Stimulated activated CD8-positive, alpha-beta memory T cell treated with anti-CD3 and anti-CD28 coated beads, Interleukin-4, amount 100 ng/mL, for 24 hours (primary cell): ENCODE measurements around the gene ZNF839.
A peak's percentile ranks its signal among the peaks of the same experiment; 100 is the strongest.
"Not testable (repeated sequence)": the region's sequence is repeated elsewhere in the genome, so short reads cannot be mapped to it uniquely, and the experiment has no call there.

Experiments used
- DNase-seq: peaks from one replicate; pipeline ENCODE4 v3.0.0-alpha.2; 2020; ENCODE audit warnings: low read depth

Gene ZNF839

DNA sequence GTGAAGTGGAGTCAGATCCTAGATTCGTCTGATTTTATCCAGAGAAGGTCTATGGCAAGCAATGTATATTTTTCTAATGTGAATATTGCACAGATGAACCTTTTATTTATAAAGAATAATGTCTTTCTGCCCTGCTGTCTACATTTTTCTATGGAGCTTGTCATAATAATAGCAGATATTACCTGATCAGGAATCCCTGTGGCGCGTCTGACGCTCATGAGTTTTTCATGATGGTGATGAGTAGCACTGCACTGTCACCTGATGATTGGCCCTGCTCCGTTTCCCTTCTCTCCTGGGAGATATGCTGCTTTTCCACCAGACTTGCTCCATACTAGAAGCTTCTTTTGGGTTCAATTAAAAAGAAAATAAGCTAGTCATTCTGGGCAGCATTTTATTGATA lies 22.7 kb downstream of the ZNF839 start:
- DNase-seq: no peak

DNA sequence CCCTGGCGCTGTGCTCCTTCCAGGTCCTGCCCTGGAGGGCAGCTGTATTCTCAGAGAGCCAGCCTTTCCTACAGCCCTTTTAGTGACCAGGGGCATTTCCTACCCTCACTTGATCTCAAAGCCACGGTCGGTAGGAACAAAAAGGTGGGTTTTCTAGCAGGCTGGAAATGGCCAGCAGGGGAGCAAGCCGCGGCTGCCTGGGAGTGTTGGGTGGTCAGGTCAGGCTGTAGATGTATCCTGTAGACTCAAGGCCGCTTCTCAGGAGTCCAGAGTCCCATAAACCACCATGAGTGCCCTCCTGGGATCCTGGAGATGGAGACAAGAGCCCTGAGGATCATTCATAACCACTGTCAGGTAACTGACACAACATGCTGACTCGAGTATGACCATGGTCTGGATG lies 24.5 kb downstream of the ZNF839 start:
- no peak for DNase-seq

DNA sequence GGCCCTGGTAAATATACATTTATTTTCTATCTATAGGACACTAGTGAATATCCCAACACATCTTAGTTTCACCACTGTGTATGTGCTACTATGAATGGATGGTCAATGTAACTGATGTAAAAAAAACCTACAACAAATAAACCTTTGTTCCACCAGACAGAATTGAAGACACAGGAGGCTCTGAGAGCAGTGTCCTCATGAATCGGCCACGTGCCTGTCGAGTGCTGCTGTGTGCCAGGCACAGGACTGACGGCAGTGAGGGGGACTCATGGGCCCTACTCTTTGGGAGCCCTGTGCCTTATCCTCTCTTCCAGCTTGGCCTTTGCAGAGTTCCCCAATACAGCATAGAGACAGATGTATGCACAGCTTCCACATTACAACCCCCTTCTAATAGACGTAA lies 24.9 kb downstream of the ZNF839 start:
- no peak for DNase-seq

DNA sequence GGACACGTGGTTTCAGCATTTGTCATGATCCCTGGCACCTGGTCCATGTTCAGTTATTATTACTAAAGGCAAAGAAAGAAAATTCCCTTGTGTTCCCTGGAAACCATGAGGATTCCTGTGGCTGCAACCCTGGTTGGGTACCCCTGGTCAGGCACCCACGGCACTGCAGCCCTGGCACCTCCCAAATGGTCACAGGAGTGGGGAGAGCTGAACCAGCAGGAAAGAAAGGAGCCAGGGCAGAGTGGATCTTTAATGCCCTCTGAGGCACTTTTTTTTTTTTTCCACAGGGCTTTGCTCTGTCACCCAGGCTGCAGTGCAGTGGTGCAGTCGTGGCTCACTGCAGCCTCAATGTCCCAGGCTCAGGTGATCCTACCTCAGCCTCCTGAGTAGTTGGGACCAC lies 25.7 kb downstream of the ZNF839 start:
- no peak for DNase-seq

DNA sequence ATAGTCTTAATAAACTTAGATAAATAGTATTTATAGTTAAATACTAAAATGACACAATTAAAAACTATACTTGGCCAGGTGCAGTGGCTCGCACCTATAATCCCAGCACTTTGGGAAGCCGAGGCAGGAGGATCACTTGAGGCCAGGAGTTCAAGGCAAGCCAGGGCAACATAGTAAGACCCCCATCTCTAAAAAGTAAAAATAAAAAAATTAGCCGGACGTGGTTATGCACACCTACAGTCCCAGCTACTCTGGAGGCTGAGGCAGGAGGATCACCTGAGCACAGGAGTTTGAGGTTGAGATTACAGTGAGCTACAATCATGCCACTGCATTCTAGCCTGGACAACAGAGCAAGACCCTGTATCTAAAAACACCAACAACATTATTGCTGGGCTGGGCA lies 27.1 kb downstream of the ZNF839 start:
- DNase-seq: no peak

DNA sequence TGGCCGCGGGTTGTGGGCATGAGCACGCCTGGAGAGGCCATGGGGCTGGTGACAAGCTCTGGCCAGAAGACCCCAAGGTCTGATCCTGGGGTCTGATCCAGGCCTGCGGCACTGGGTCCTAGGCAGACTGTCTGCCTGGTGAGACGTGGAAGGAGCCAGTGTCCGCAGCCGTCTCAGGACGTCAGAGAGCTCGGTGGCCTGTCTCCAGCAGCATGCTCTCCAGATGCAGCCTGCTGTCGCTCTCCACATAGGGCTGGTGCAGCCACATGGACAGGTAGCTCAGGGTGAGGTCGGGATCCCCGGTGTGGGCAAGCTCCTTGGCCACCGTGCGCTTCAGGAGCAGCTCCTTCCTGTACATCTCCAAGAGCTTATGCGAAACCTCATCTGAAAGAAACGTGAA lies 28.8 kb downstream of the ZNF839 start:
- no peak for DNase-seq

DNA sequence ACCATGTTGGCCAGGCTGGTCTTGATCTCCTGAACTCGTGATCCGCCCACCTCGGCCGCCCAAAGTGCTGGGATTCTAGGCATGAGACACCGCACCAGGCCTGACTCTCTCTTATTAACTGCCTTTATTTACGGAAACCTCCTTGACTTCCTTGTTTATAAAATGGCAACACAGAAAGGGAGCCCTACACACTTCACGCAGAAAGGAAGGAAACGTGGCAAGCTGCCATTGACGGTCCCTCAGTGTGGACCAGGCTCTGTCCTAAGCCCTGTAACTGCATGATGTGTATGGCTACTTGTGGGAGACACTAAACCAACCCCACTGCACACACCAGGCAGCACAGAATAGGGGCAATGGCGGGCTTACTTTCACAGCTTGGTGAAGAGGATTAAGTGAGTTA lies 31.5 kb downstream of the ZNF839 start:
- DNase-seq: no peak

DNA sequence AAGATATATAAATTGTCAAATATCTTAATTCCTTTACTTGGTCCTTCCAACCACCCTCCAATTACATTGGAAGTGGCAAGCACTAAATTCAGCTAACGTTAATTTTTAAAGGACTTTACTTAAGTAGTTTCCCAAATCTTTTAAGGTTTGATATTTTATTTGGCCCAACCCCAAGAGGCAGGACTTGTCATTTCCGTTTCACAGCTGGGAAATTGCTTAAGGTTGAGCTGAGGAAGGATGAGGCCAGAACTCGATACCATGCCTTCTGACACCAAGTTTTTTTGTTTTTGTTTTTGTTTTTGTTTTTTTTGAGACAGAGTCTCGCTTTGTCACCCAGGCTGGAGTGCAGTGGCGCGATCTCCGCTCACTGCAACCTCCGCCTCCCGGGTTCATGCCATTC lies 32.0 kb downstream of the ZNF839 start:
- DNase-seq: not testable (repeated sequence)

DNA sequence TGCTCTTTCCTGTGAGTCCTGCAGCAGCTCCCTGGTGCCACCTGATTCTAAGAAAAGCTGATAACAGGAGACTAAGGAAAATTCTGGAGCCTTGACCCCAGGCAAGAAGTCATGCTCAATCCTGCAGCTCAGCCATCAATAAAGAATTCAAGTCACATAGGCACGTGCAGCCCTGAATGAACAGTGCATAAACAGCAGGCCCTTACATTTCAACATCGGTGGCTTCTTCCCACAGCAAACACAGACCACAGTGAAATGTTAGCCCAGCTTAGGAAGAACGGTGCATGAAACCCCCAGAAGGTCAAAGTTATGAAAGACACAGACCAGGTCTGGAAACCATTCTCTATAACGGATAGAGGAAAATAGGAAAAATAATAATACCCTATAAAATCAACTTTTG lies 32.7 kb downstream of the ZNF839 start:
- DNase-seq: no peak

DNA sequence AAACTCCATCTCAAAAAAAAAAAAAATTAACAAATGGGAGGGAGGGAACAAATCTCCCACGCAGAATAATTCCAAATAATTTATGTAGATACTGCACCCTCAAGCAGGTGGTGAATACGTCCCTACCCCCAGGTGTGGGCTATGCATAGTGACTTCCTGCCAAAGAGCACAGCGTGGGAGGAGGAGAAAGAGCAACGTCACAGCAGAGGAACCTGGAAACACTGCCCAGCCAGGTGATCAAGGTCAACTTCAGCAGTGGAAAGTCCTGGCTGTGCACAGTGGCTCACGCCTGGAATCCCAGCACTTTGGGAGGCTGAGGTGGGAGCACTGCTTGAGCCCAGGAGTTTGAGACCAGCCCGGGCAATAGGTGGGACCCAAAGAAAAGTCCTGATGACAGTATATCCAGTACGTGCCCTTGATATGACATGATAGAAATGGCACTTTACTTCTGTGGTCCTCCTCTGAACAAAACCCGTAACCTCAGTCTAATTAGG lies 33.6 kb downstream of the ZNF839 start:
- no peak for DNase-seq

DNA sequence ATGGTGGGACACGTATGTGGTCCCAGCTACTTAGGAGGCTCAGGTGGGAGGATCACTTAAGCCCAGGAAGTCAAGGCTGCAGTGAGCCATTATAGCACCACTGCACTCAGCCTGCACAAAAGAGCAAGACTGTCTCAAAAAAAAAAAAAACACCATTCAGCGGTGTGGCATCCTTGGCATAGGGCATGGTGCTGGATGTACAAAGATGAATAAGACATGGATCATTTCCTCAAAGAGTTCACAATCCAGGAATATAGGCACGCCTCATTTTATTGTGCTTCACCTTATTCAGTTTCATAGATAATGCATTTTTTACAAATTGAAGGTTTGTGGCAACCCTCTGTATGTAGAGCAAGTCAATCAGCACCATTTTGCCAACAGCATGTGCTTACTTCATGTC lies 36.7 kb downstream of the ZNF839 start:
- DNase-seq: no peak

DNA sequence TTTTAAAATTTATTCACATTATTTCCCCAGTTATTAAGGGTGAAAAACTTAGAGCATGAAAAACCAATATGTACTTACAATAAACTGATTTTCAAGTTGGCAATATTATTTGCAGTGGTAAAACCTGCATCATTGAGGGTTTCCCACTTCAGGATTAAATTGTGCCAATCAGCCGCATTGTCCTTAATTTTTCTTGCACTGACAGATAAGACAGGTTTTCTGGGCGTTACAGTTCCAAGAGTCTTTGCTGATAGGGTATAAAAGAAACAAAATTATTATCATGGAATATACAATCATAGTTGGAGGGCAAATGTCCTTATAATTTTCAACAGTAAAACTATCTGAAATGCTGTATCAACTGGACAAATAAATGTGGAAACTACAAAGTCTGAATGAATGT lies 39.8 kb downstream of the ZNF839 start:
- no peak for DNase-seq

DNA sequence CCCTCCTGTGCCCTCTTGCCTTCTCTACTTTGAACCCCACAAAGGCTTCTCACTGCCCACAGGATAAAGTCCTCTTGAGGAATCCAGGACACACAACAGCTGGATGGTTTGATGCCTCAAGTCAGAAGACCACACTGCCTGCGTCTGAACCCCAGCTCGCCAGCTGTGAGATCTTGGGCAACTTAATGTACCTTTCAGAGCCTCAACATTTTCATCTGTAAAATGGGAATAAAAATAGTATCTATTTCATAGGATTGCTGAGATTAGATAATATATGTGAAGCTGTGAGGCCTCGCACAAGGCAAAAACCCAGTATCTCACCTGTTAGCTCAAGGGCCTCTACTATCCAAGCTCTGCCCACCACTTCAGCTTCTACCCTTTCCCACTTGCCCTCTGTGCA lies 40.8 kb downstream of the ZNF839 start:
- DNase-seq: no peak

DNA sequence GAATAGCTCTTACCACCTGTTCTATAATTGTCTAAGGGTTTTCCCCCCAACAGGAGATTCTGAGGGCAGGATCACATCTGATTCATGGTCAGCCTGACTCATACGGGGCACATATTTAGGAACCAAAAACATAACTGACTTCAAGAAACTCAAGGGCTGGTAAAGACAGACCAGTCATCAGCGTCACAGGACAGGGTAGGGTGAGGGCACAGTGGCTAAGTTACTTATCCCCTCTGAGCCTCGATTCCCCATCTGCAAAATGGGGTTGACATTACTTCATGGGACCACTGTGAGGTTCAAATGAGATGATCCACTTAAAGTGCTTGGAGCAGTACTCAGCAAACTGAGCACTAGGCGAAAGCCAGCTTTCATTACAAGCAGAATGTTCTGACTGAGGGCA lies 42.5 kb downstream of the ZNF839 start:
- DNase-seq: peak; percentile 30

DNA sequence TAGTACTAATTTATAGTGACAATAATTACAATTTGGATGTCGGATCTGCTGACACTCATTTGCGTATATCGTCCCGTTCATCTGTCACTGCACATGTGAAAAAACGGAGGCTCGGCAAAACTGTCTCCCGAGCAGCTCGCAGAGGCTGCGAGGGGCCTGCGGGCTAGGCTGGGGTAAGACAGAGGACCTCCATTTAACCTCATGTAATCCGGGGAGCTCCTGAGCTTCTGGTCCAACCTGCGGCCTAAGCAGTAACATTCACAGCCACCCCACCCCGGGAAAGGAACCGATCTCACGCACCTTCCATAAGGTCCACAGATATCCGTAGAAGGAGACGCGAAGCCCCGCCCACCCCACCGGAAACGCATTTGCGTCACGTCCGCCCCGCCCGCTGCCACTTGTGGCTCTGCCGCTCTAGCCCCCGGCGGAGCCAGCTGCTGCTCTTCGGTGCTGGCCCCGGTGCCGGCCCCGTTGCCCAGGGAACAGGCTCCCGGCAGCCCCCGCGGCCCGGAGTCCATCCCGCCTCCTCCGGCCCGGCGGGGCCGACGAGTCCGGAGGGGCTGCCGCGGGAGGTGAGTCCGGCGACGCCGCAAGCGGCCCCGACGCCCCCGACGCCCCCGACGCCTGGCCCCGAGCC lies 43.1 kb downstream of the ZNF839 start, which contains the start of the genes CINP and TECPR2:
Gene CINP (minus strand): TSS at position 346 of the 637 bp plus-strand sequence. CDS start 39 bp downstream, at position 307.
Gene TECPR2 (plus strand): TSS at position 397 of the 637 bp plus-strand sequence. CDS start 13,781 bp downstream, outside the sequence.
- DNase-seq: peak; percentile 97

DNA sequence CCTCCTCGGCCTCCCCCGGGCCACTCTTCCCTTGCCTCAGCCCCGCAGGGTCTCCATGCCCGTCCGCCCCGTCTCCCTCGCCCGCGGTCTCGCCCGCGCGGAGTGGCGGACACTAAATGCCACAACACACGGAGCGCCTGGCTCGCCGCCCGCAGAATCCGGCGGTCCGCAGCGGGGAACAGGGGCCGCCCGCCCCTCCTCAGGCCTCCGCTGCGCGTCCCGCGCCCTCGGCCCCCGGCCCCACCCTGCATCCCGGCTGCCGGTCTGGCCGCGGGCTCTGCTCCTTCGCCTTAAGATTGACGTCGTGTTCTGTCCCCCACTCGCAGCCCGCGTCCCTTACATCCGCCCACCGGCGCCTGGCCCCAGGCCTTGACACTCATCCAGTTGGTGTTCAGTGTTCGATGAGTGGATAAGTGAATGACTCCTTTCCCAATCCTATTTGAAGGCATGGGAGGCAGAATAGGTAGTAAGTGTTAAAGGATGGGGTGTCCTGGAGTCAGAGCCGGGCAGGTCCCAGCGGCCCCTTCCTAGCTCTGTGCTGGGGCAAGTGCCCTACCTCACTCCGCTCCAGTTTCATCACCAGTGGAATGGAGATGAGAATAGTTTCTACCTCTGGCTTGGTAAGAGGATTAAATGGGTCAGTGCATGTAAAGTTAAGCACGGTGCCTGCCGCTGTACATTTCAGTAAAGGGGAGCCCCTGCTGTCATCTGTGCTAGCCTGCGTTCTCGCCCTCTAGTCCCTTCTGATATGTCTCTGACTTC lies 43.8 kb downstream of the ZNF839 start:
- peak; percentile 7 for DNase-seq

DNA sequence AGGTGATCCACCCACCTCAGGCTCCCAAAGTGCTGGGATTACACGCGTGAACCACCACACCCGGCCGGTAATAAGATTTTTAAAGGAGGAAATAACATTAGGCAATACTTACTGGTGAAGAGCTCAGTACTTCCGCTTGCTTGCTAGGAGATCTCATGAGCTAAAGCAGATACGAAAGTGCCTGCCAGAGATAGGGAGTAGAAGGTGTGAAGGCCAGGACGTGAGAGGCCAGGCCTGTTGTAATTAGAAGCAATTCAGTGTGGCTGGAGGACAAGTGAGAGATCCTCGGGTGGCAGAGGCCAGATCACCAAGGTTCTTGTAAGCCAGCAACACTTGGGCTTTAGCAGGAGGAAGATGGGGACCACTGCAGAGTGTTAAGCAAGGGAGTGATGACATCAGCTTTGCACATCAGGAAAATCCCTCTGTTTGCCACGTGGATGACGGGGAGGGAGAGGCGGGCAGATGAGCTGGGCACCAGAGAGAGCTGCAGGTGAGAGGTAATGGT lies 50.8 kb downstream of the ZNF839 start:
- DNase-seq: no peak

DNA sequence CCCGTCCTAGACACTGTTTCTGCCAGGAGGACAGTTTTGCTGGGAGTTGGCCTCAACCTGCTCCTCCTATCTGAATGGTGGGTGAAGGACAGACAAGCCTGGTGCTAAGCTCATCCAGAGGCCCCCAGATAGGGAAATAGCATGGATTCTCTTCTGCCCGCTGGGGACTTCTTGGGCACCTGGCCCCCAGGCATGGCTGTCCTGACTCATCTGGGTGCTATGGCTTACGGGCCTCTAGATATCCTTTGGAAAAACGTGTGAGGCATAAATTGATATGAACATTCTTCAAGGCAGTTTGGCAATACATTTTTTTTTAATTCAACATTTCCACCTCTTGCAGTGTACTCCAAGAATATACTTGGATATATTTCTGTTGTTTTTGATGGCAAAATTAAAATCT lies 51.8 kb downstream of the ZNF839 start:
- DNase-seq: no peak

DNA sequence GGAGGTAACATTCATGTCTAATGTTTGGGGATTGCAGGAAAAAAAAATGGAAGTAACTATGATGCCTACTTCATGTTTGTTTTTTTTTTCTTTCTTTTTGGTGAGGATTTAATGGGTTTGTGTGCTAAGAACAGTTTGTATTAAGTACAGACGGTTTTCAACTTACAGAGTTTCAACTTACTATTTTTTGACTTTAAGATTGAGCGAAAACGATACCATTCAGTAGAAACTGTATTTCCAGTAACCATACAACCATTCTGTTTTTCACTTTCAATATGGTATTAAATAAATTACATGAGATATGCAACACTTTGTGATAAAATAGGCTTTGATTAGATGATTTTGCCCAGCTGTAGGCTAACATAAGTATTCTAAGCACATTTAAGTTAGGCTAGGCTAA lies 53.6 kb downstream of the ZNF839 start:
- DNase-seq: no peak

DNA sequence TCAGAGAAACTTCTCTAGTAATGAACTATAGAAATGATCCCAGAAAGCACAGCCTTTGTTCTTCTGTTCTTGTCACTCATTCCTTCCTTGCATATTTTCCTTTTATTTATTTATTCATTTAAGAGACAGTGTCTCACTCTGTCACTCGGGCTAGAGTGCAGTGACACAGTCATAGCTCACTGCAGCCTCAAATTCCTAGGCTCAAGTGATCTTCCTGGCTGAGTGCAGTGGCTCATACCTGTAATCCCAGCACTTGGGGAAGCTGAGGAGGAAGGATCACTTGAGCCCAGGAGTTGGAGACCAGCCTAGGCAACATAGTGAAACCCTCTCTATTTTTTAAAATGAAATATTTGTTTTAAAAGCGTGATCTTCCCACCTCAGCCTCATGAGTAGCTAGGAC lies 54.7 kb downstream of the ZNF839 start:
- DNase-seq: no peak

DNA sequence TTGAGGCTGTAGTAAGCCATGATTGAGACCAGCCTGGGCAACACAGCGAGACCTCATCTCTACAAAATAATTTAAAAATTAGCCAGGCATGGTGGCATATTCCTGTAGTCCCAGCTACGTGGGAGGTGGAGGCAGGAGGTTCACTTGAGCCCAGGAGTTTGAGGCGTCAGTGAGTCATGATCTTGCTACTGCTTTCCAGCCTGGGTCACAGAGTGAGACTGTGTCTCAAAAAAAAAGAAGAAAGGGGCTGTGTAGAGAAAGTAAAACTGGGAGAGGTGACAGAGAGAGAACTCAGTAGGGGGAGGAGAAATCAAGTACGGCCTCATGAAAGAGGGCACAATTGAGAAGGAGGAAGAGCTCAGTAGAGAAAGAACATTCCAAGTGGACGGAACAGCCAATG lies 55.6 kb downstream of the ZNF839 start:
- no peak for DNase-seq

DNA sequence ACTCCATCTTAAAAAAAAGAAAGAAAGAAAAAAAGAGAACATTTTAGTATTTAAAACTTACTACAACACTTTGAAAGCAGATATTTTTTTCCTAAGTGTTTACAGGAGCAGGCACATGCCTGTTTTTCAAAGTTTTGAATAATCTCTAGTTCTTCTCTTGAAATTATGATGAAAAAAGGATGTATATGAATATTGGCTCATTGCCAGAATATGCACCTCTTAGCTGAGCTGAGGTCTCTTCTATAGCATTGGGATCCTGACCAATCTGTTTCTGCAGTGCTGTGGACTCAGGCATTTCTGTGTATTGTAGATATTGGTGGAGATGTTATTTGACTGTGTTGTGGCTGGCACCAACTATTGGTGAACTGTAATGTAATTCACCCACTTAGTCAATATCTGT lies 58.1 kb downstream of the ZNF839 start:
- no peak for DNase-seq

DNA sequence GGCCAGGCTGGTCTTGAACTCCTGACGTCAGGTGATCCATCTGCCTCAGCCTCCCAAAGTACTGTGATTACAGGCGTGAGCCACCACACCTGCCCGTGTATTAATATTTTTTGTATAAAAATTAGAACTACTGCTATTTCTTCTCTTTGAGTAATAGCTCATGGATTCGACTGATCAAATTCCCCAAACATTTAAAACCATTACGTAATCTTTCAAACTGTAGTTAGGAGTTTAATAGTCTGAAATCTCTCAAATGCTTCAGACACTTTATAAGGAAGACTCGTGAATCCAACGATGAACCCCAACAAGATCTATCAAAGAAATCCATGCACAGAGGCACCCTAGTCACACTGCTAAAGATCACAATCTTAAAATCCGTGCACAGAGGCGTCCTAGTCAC lies 59.3 kb downstream of the ZNF839 start:
- DNase-seq: no peak
